GM12878 (cell line): ENCODE results near the gene CREB3L1. TPM values are rescaled to one million over a fixed set of nuclear protein-coding genes. Genes with fewer than 3 reads are reported as not detected.

ENCODE experiments used
- CREB1 ChIP-seq: IDR thresholded peaks from 2 replicates; pipeline ENCODE4 v1.6.1; 2012; ENCODE audit warnings: low read depth, mild to moderate bottlenecking, inconsistent platforms
- CREM ChIP-seq: IDR thresholded peaks from 2 replicates; pipeline ENCODE4 v1.6.1; 2014; ENCODE audit warnings: antibody characterized with exemption, low read depth
- IKZF1 ChIP-seq: fragments of 450-650 bp; conservative IDR thresholded peaks from 2 replicates; pipeline ENCODE4 v1.6.1; 2017; ENCODE audit warnings: antibody characterized with exemption, mild to moderate bottlenecking
- MTA2 ChIP-seq: fragments of 450-650 bp; IDR thresholded peaks from 2 replicates; pipeline ENCODE4 v1.6.1; 2016; ENCODE audit warnings: low read depth, mild to moderate bottlenecking, moderate library complexity
- NR2F1 ChIP-seq: fragments of 450-650 bp; conservative IDR thresholded peaks from 2 replicates; pipeline ENCODE4 v1.6.1; 2017; ENCODE audit warnings: mild to moderate bottlenecking
- NRF1 ChIP-seq: conservative IDR thresholded peaks from 2 replicates; pipeline ENCODE4 v1.6.1; 2011; ENCODE audit warnings: mild to moderate bottlenecking, low read depth, low read length, improper control_type of control experiment
- SIN3A ChIP-seq: IDR thresholded peaks from 2 replicates; pipeline ENCODE4 v1.6.1; 2012; ENCODE audit warnings: low read depth, low read length, improper control_type of control experiment
- SMAD1 ChIP-seq: fragments of 450-650 bp; IDR thresholded peaks from 2 replicates; pipeline ENCODE4 v1.6.1; 2018; ENCODE audit warnings: mild to moderate bottlenecking, low read depth; ENCODE audit not compliant: partially characterized antibody
- SMARCA5 ChIP-seq: fragments of 450-650 bp; IDR thresholded peaks from 2 replicates; pipeline ENCODE4 v1.6.1; 2017; ENCODE audit warnings: mild to moderate bottlenecking
- SREBF1 ChIP-seq: IDR thresholded peaks from 2 replicates; pipeline ENCODE4 v1.6.1; 2012; ENCODE audit warnings: mild to moderate bottlenecking, low read length
- ZBED1 ChIP-seq: IDR thresholded peaks from 2 replicates; pipeline ENCODE4 v1.6.1; 2016; ENCODE audit warnings: borderline replicate concordance
- ZNF622 ChIP-seq: fragments of 450-650 bp; IDR thresholded peaks from 2 replicates; pipeline ENCODE4 v1.6.1; 2017; ENCODE audit warnings: mild to moderate bottlenecking, inconsistent platforms
- polyA plus RNA-seq, 11 experiments: library from polyadenylated mRNA; depleted of rRNA in 4 of 11; unstranded in 6 of 11; stranded (reverse) in 5 of 11; fragments of >200 nt; fragmentation: Nextera tagmentation in 4 of 11; fragmentation: Illumina TruSeq in 1 of 11; extraction: Ambion mirVana in 4 of 11; extraction: Trizol in 1 of 11; gene quantifications; 1 replicate in 1 of 11; 2 replicates in 10 of 11; pipeline versions ENCODE4 v1.2.1 to v1.2.3, GENCODE V29; 2011 to 2016; ENCODE audit warnings: inconsistent platforms in 2 of 11, missing spikeins in 2 of 11, low read depth in 1 of 11
- total RNA-seq, 4 experiments: library from RNA; depleted of rRNA in 3 of 4; stranded (reverse); fragments of >200 nt in 3 of 4; fragmentation: Illumina TruSeq in 1 of 4; extraction: Trizol in 1 of 4; gene quantifications; 2 replicates each; pipeline versions ENCODE4 v1.2.1 to v1.2.3, GENCODE V29; 2013 to 2021
- TF ChIP-seq, protein P1 (sequence below): IDR thresholded peaks from 2 replicates; pipeline ENCODE4 v1.6.1; 2012; ENCODE audit warnings: mild to moderate bottlenecking, low read depth, low read length

The CREB3L1 gene
- total and polyA plus RNA-seq, 10 of the 15 experiments (the other 5 are each of a cell fraction or from before 2014, with no cell fraction given), result 0.03 to 1.4 (median 0.22) TPM

DNA sequence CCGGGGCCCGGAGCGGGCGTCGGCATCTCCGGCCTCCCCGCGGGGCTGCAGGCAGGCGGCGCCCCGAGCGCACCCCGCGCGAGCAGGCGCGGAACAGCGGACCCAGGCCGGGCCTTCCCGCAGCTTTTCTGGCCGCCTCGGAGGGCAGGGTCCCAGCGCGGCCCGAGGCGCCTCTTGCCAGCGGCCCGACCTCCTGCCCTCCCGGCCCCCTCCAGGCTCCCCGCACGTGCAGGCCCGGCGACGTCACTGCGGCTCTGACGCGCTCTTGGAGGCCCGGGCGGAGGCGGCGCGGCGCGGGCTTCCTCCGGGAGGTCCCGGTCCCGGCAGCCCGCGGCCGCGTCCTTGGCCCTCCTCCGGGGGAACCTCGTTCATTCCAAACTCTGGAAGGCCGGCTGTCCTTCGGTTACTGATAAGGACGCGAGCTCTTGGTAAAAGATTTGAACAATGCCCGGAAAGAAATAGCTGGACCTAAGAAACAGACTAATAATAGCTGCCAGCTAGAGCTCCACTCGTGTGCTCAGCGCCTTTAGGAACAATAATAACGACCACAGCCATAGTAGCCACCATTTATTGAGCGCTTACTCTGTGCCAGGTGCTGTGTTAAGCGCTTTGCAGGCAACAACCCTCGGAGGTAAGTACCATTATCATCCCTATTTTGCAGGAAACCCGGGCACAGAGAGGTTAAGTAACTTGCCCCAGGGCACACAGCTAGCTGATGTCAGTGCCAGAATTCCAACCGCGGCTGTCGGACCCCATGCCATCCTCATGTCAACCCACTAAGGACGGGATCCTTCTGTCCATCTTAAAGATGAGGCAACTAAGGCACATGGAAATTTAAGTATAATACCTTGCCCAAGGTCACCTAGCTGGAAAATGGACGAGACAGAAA, 39.1 kb upstream of the CREB3L1 start (continued):
- TF ChIP-seq SMAD1 (no peak), SMARCA5 (peak; percentile 79), IKZF1 (peak; percentile 59), ZNF622 (no peak), NRF1 (no peak), SREBF1 (no peak), CREB1 (peak; percentile 47; the same call in 1 of the 2 replicates), SIN3A (no peak), MTA2 (no peak), ZBED1 (no peak), NR2F1 (0 out of 2 replicates have a peak, but pooled peaks have one; percentile 28), CREM (0 out of 2 replicates have a peak, but pooled peaks have one; percentile 28)
- TF ChIP-seq, protein P1, sequence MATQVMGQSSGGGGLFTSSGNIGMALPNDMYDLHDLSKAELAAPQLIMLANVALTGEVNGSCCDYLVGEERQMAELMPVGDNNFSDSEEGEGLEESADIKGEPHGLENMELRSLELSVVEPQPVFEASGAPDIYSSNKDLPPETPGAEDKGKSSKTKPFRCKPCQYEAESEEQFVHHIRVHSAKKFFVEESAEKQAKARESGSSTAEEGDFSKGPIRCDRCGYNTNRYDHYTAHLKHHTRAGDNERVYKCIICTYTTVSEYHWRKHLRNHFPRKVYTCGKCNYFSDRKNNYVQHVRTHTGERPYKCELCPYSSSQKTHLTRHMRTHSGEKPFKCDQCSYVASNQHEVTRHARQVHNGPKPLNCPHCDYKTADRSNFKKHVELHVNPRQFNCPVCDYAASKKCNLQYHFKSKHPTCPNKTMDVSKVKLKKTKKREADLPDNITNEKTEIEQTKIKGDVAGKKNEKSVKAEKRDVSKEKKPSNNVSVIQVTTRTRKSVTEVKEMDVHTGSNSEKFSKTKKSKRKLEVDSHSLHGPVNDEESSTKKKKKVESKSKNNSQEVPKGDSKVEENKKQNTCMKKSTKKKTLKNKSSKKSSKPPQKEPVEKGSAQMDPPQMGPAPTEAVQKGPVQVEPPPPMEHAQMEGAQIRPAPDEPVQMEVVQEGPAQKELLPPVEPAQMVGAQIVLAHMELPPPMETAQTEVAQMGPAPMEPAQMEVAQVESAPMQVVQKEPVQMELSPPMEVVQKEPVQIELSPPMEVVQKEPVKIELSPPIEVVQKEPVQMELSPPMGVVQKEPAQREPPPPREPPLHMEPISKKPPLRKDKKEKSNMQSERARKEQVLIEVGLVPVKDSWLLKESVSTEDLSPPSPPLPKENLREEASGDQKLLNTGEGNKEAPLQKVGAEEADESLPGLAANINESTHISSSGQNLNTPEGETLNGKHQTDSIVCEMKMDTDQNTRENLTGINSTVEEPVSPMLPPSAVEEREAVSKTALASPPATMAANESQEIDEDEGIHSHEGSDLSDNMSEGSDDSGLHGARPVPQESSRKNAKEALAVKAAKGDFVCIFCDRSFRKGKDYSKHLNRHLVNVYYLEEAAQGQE, result no peak
